ENCODE data around the gene PALMD.

- TF ChIP-seq CTCF (IDR thresholded peaks at IDR 0.05; ENCODE audit: low read length) (no peak), EZH2 (optimal IDR thresholded peaks at IDR 0.05; ENCODE audit: low read depth, low read length) (no peak), EZH2phosphoT487 (IDR thresholded peaks at IDR 0.05; ENCODE audit: low read length) (no peak)
Observed at GRCh38 chr1:99674115-99675064, 28.5 kb downstream of the PALMD start.
